ENCODE measurements around the gene PATL2. TPM values are rescaled to one million over a fixed set of nuclear protein-coding genes. Genes with fewer than 3 reads are reported as not detected.
A peak's percentile ranks its signal among the peaks of the same experiment; 100 is the strongest.

Gene PATL2
- total and polyA plus RNA-seq, 5 experiments from 2014 or later = 7.2 to 69.9 (median 21.8) TPM

GRCh38 chr15:44718180-44718926, 7.2 kb upstream of the PATL2 start:
- no peak for DNase-seq

GRCh38 chr15:44716983-44717602, 6.0 kb upstream of the PATL2 start:
- peak overlapping the region; percentile 68 to 100 (median 92) for H3K27ac Mint-ChIP-seq
- peak overlapping the region; percentile 88 to 100 (median 98) for H3K4me3 Mint-ChIP-seq
- DNase-seq (no peak), ATAC-seq (no peak)
- peaks cover 39 to 76% (median 60%) of the 10 kb centered on the region in 3 donors for H3K36me3 Mint-ChIP-seq
- peaks cover 38 to 86% (median 76%) of the 10 kb centered on the region in 4 donors for H3K4me1 Mint-ChIP-seq
- H3K27me3 Mint-ChIP-seq = peaks cover 0 to 1% (median 0%) of the 10 kb centered on the region in 5 donors
- no peaks in the 10 kb centered on the region for H3K9me3 Mint-ChIP-seq
- POLR2A ChIA-PET = interaction anchor here (16.9 to 22.0 kb wide), 3 partner anchors 12 to 51 kb away, joined by 707 to 1743 read pairs (median 1569); partner anchors contain the start of genes SPG11 and TRIM69

More at GRCh38 chr15:44718180-44718926, 7.2 kb upstream of the PATL2 start:
- no peak for ATAC-seq
- Mint-ChIP-seq H3K36me3 (peaks cover 26 to 65% (median 50%) of the 10 kb centered on the region in 3 donors), H3K4me1 (peaks cover 37 to 89% (median 82%) of the 10 kb centered on the region in 4 donors), H3K27ac (peak overlapping the region; percentile 69 to 100 (median 93)), H3K9me3 (no peaks in the 10 kb centered on the region), H3K4me3 (peak overlapping the region; percentile 18 to 100 (median 80)), H3K27me3 (no peaks in the 10 kb centered on the region)
- POLR2A ChIA-PET = interaction anchor here (16.9 to 22.5 kb wide), 4 partner anchors 3 to 53 kb away, joined by 707 to 1743 read pairs (median 1656); partner anchors contain the start of genes B2M, PATL2, SPG11 and TRIM69

DNA sequence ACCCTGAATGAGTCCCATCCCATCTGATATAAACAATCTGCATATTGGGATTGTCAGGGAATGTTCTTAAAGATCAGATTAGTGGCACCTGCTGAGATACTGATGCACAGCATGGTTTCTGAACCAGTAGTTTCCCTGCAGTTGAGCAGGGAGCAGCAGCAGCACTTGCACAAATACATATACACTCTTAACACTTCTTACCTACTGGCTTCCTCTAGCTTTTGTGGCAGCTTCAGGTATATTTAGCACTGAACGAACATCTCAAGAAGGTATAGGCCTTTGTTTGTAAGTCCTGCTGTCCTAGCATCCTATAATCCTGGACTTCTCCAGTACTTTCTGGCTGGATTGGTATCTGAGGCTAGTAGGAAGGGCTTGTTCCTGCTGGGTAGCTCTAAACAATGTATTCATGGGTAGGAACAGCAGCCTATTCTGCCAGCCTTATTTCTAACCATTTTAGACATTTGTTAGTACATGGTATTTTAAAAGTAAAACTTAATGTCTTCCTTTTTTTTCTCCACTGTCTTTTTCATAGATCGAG, 4.7 kb upstream of the PATL2 start:
- peaks cover 40 to 82% (median 64%) of the 10 kb centered on the region in 4 donors for H3K4me1 Mint-ChIP-seq
- POLR2A ChIA-PET = interaction anchor here (16.9 to 22.0 kb wide), 3 partner anchors 14 to 50 kb away, joined by 707 to 1743 read pairs (median 1569); partner anchors contain the start of genes SPG11 and TRIM69
- peaks cover 0 to 4% (median 0%) of the 10 kb centered on the region in 5 donors for H3K27me3 Mint-ChIP-seq
- peaks cover 50 to 83% (median 69%) of the 10 kb centered on the region in 3 donors for H3K36me3 Mint-ChIP-seq
- peak overlapping the region; percentile 88 to 100 (median 98) for H3K4me3 Mint-ChIP-seq
- H3K27ac Mint-ChIP-seq = peak overlapping the region; percentile 77 to 100 (median 88)
- ATAC-seq = no peak
- no peak for DNase-seq
- H3K9me3 Mint-ChIP-seq = peaks cover 0 to 3% (median 0%) of the 10 kb centered on the region in 9 donors

GRCh38 chr15:44715142-44715796, 4.1 kb upstream of the PATL2 start:
- H3K27me3 Mint-ChIP-seq = peaks cover 0 to 4% (median 0%) of the 10 kb centered on the region in 5 donors
- peak overlapping the region; percentile 77 to 100 (median 88) for H3K27ac Mint-ChIP-seq
- H3K4me1 Mint-ChIP-seq = peaks cover 40 to 82% (median 61%) of the 10 kb centered on the region in 4 donors
- H3K9me3 Mint-ChIP-seq = peaks cover 0 to 3% (median 0%) of the 10 kb centered on the region in 9 donors
- H3K4me3 Mint-ChIP-seq = peak overlapping the region; percentile 88 to 100 (median 98)
- no peak for ATAC-seq
- H3K36me3 Mint-ChIP-seq = peaks cover 54 to 80% (median 69%) of the 10 kb centered on the region in 3 donors
- POLR2A ChIA-PET = interaction anchor here (0.6 to 22.0 kb wide), 5 partner anchors 14 to 73 kb away, joined by 3 to 1743 read pairs (median 707); partner anchors contain the start of genes SPG11 and TRIM69
- no peak for DNase-seq

DNA sequence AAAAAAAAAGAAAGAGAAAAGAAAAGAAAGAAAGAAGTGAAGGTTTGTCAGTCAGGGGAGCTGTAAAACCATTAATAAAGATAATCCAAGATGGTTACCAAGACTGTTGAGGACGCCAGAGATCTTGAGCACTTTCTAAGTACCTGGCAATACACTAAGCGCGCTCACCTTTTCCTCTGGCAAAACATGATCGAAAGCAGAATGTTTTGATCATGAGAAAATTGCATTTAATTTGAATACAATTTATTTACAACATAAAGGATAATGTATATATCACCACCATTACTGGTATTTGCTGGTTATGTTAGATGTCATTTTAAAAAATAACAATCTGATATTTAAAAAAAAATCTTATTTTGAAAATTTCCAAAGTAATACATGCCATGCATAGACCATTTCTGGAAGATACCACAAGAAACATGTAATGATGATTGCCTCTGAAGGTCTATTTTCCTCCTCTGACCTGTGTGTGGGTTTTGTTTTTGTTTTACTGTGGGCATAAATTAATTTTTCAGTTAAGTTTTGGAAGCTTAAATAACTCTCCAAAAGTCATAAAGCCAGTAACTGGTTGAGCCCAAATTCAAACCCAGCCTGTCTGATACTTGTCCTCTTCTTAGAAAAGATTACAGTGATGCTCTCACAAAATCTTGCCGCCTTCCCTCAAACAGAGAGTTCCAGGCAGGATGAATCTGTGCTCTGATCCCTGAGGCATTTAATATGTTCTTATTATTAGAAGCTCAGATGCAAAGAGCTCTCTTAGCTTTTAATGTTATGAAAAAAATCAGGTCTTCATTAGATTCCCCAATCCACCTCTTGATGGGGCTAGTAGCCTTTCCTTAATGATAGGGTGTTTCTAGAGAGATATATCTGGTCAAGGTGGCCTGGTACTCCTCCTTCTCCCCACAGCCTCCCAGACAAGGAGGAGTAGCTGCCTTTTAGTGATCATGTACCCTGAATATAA, 2.2 kb upstream of the PATL2 start:
- POLR2A ChIA-PET = interaction anchor here (0.6 to 22.0 kb wide), 14 partner anchors 16 to 176 kb away, joined by 3 to 1743 read pairs (median 6); partner anchors contain the start of genes EIF3J, SPG11 and TRIM69
- Mint-ChIP-seq H3K4me3 (peak overlapping the region; percentile 88 to 100 (median 98)), H3K4me1 (peaks cover 41 to 81% (median 61%) of the 10 kb centered on the region in 4 donors), H3K27ac (peak overlapping the region; percentile 100), H3K27me3 (peaks cover 0 to 4% (median 0%) of the 10 kb centered on the region in 5 donors), H3K36me3 (peaks cover 55 to 72% (median 71%) of the 10 kb centered on the region in 3 donors), H3K9me3 (peaks cover 0 to 3% (median 0%) of the 10 kb centered on the region in 9 donors)
- ATAC-seq (no peak), DNase-seq (peak in 2 of 10 donors; percentile 40 to 42)

DNA sequence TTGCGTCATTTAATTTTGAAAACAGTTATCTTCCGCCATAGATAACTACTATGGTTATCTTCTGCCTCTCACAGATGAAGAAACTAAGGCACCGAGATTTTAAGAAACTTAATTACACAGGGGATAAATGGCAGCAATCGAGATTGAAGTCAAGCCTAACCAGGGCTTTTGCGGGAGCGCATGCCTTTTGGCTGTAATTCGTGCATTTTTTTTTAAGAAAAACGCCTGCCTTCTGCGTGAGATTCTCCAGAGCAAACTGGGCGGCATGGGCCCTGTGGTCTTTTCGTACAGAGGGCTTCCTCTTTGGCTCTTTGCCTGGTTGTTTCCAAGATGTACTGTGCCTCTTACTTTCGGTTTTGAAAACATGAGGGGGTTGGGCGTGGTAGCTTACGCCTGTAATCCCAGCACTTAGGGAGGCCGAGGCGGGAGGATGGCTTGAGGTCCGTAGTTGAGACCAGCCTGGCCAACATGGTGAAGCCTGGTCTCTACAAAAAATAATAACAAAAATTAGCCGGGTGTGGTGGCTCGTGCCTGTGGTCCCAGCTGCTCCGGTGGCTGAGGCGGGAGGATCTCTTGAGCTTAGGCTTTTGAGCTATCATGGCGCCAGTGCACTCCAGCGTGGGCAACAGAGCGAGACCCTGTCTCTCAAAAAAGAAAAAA, 1.4 kb upstream of the PATL2 start:
- peaks cover 0 to 3% (median 0%) of the 10 kb centered on the region in 9 donors for H3K9me3 Mint-ChIP-seq
- POLR2A ChIA-PET = interaction anchor here (0.7 to 22.0 kb wide), 11 partner anchors 17 to 176 kb away, joined by 3 to 1743 read pairs (median 6); partner anchors contain the start of genes EIF3J, SPG11 and TRIM69

GRCh38 chr15:44711743-44712345, 721 bp upstream of the PATL2 start:
- DNase-seq (peak; percentile 49 to 84 (median 64)), ATAC-seq (peak; percentile 27 to 37)
- Mint-ChIP-seq H3K27me3 (peaks cover 0 to 4% (median 0%) of the 10 kb centered on the region in 5 donors), H3K9me3 (peaks cover 0 to 3% (median 0%) of the 10 kb centered on the region in 9 donors), H3K4me3 (peak overlapping the region; percentile 88 to 100 (median 98)), H3K36me3 (peaks cover 52 to 68% (median 62%) of the 10 kb centered on the region in 3 donors), H3K27ac (peak overlapping the region; percentile 100), H3K4me1 (peaks cover 36 to 72% (median 57%) of the 10 kb centered on the region in 4 donors)
- POLR2A ChIA-PET = interaction anchor here (0.8 to 22.0 kb wide), 17 partner anchors 9 to 175 kb away, joined by 3 to 1743 read pairs (median 6); partner anchors contain the start of genes EIF3J, SPG11 and TRIM69

More for the DNA sequence above, 1.4 kb upstream of the PATL2 start:
- H3K27me3 Mint-ChIP-seq = peaks cover 0 to 4% (median 0%) of the 10 kb centered on the region in 5 donors
- H3K27ac Mint-ChIP-seq = peak overlapping the region; percentile 100
- DNase-seq (peak; percentile 38 to 90 (median 76)), ATAC-seq (peak; percentile 45)
- peaks cover 55 to 74% (median 68%) of the 10 kb centered on the region in 3 donors for H3K36me3 Mint-ChIP-seq
- H3K4me3 Mint-ChIP-seq = peak overlapping the region; percentile 88 to 100 (median 98)
- H3K4me1 Mint-ChIP-seq = peaks cover 38 to 79% (median 58%) of the 10 kb centered on the region in 4 donors

DNA sequence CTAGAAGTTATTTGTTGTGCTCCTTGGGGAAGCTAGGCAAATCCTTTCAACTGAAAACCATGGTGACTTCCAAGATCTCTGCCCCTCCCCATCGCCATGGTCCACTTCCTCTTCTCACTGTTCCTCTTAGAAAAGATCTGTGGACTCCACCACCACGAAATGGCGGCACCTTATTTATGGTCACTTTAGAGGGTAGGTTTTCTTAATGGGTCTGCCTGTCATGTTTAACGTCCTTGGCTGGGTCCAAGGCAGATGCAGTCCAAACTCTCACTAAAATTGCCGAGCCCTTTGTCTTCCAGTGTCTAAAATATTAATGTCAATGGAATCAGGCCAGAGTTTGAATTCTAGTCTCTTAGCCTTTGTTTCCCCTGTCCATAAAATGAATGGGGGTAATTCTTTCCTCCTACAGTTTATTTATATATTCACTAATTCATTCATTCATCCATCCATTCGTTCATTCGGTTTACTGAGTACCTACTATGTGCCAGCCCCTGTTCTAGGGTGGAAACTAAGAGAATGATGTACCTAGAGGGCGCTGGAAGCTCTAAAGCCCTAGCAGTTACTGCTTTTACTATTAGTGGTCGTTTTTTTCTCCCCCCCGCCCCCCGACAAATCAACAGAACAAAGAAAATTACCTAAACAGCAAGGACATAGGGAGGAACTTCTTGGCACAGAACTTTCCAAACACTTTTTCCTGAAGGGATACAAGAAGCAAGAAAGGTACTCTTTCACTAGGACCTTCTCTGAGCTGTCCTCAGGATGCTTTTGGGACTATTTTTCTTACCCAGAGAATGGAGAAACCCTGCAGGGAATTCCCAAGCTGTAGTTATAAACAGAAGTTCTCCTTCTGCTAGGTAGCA, 657 bp downstream of the PATL2 start:
- POLR2A ChIA-PET = interaction anchor here (0.6 to 22.0 kb wide), 17 partner anchors 7 to 247 kb away, joined by 3 to 1743 read pairs (median 5); partner anchors contain the start of genes EIF3J, SPG11 and TRIM69
- H3K4me1 Mint-ChIP-seq = peaks cover 30 to 58% (median 47%) of the 10 kb centered on the region in 4 donors
- H3K4me3 Mint-ChIP-seq = peak overlapping the region; percentile 88 to 100 (median 98)

More for the DNA sequence above, 657 bp downstream of the PATL2 start:
- Mint-ChIP-seq H3K27ac (peak overlapping the region; percentile 100), H3K27me3 (peaks cover 0 to 4% (median 0%) of the 10 kb centered on the region in 5 donors), H3K36me3 (peaks cover 47 to 54% (median 48%) of the 10 kb centered on the region in 3 donors), H3K9me3 (peaks cover 0 to 5% (median 0%) of the 10 kb centered on the region in 9 donors)
- ATAC-seq = peak in 1 of 2 donors; percentile 13
- DNase-seq = peak in 7 of 10 donors; percentile 43 to 71 (median 58)

All from naive thymus-derived CD8-positive, alpha-beta T cell (primary cell).